Calu3 (cell line): ENCODE results near the gene BRD4. TPM values are rescaled to one million over a fixed set of nuclear protein-coding genes. Genes with fewer than 3 reads are reported as not detected.

Experiments used
- BruUV-seq: library from RNA; stranded (reverse); fragments of 400-500 nt; replicated peaks from 2 replicates; lab custom pipeline; 2021; lab: Mats Ljungman, UMichigan
- CTCF ChIA-PET: fragments of 300-600 bp; sonication (Branson Sonifier 250); formaldehyde crosslinking; loops from one replicate; lab custom pipeline; 2022; ENCODE audit warnings: antibody characterized with exemption; lab: Charles Lee
- DNase-seq: peaks from one replicate; pipeline ENCODE4 v3.0.0; 2022
- H3K27ac Mint-ChIP-seq: one replicate; pipeline ENCODE4 v1.8.0; 2022; ENCODE audit warnings: mixed read lengths; ENCODE audit not compliant: unreplicated experiment
- H3K27me3 Mint-ChIP-seq: one replicate; pipeline ENCODE4 v1.8.0; 2022; ENCODE audit warnings: mixed read lengths; ENCODE audit not compliant: unreplicated experiment
- H3K36me3 Mint-ChIP-seq: one replicate; pipeline ENCODE4 v1.8.0; 2022; ENCODE audit warnings: mild to moderate bottlenecking, moderate library complexity, mixed read lengths; ENCODE audit not compliant: insufficient read depth, unreplicated experiment
- H3K4me1 Mint-ChIP-seq: one replicate; pipeline ENCODE4 v1.8.0; 2022; ENCODE audit warnings: mild to moderate bottlenecking, low read depth, mixed read lengths; ENCODE audit not compliant: unreplicated experiment
- H3K4me3 Mint-ChIP-seq: one replicate; pipeline ENCODE4 v1.8.0; 2022; ENCODE audit warnings: mild to moderate bottlenecking, low read depth, moderate library complexity, mixed read lengths; ENCODE audit not compliant: unreplicated experiment
- H3K9me3 Mint-ChIP-seq: one replicate; pipeline ENCODE4 v1.8.0; 2022; ENCODE audit warnings: low read depth, mixed read lengths; ENCODE audit not compliant: unreplicated experiment
- CTCF ChIP-seq: fragments of 200-600 bp; IDR thresholded peaks from one replicate; pipeline ENCODE4 v1.8.0; 2022; ENCODE audit warnings: antibody characterized with exemption; ENCODE audit not compliant: unreplicated experiment
- intact Hi-C: fragments of 100-400 bp; cut with micrococcal nuclease; formaldehyde crosslinking; loops from one replicate; pipeline ENCODE4 v1.10.0; 2022; ENCODE audit not compliant: unreplicated experiment
- total RNA-seq: library from RNA; stranded (reverse); gene quantifications from 2 replicates; pipeline ENCODE4 v1.2.3, GENCODE V29; 2022

BRD4 gene
- total RNA-seq, 1 experiment from 2014 or later = 93.9 TPM

- H3K4me3 Mint-ChIP-seq = no peak overlapping the region
- H3K36me3 Mint-ChIP-seq = peaks cover 12% of the 10 kb centered on the region
- H3K27ac Mint-ChIP-seq = no peak overlapping the region
- TF ChIP-seq CTCF = no peak
- DNase-seq = no peak
- CTCF ChIA-PET = no interaction called here
- H3K4me1 Mint-ChIP-seq = peaks cover 18% of the 10 kb centered on the region
- H3K27me3 Mint-ChIP-seq = no peaks in the 10 kb centered on the region
- no peaks in the 10 kb centered on the region for H3K9me3 Mint-ChIP-seq
- no TSS peak for BruUV-seq
- intact Hi-C loops = no loop called here
Observed at GRCh38 chr19:15292140-15292539, 40.2 kb downstream of the BRD4 start.

- Mint-ChIP-seq H3K9me3 (no peaks in the 10 kb centered on the region), H3K27ac (no peak overlapping the region), H3K4me3 (no peak overlapping the region), H3K4me1 (peaks cover 13% of the 10 kb centered on the region), H3K27me3 (no peaks in the 10 kb centered on the region), H3K36me3 (peaks cover 9% of the 10 kb centered on the region)
- CTCF ChIA-PET = no interaction called here
- BruUV-seq = no TSS peak
- no peak for DNase-seq
- no peak for TF ChIP-seq CTCF
- intact Hi-C loops = no loop called here
Observed at GRCh38 chr19:15291548-15292021, 40.8 kb downstream of the BRD4 start.

DNA sequence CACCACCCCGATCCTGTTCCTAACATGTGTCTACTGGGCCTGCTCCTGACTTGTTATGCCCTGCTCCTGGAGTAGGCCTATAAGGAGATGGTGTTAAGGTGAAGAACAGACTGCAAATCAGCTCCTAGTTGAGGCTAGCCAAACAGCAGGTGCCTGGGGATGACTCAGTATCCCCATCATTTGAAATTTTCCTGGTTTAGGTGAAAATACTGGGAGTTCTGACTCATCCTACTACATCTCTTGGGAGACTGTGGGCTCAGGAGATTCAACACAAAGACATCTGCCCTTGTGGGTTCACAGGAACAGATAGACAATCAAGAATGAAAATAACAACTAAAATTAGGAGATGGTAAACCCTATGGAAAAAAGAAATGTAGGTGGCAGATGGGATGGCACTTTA, 41.2 kb downstream of the BRD4 start:
- Mint-ChIP-seq H3K9me3 (no peaks in the 10 kb centered on the region), H3K27ac (no peak overlapping the region), H3K27me3 (no peaks in the 10 kb centered on the region), H3K4me3 (no peak overlapping the region), H3K36me3 (peaks cover 7% of the 10 kb centered on the region), H3K4me1 (peaks cover 12% of the 10 kb centered on the region)
- DNase-seq = no peak
- intact Hi-C loops = no loop called here
- CTCF ChIA-PET = no interaction called here
- TF ChIP-seq CTCF = no peak
- BruUV-seq = no TSS peak

DNA sequence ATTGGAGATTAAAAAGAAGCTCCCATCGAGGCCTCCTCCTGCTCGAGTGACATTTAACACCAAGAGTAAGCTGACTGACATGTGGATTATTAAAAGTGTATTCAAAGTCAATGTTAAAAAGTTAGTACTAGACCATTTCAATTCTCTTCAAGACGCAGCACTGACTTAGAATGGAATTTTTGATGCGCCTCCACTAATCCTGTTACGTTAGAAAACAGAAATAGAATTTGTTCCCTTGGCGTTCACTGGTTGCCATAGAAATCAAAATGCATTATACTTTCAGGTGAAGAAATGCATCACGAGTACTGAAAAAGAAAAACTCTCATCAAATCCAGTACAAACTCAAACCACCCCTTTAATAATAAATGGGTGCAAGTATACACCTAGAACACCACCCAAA, 42.2 kb downstream of the BRD4 start:
- CTCF ChIA-PET = no interaction called here
- DNase-seq = no peak
- BruUV-seq = no TSS peak
- intact Hi-C loops = no loop called here
- no peak for TF ChIP-seq CTCF
- H3K27ac Mint-ChIP-seq = no peak overlapping the region
- peaks cover 17% of the 10 kb centered on the region for H3K4me1 Mint-ChIP-seq
- peaks cover 10% of the 10 kb centered on the region for H3K36me3 Mint-ChIP-seq
- H3K27me3 Mint-ChIP-seq = no peaks in the 10 kb centered on the region
- no peaks in the 10 kb centered on the region for H3K9me3 Mint-ChIP-seq
- H3K4me3 Mint-ChIP-seq = no peak overlapping the region
